Measurements from ENCODE around the gene JAZF1. TPM values are rescaled to one million over a fixed set of nuclear protein-coding genes. Genes with fewer than 3 reads are reported as not detected.

JAZF1 gene
- total and polyA plus RNA-seq, 2 donors (not counting 1 experiment from before 2014, with no cell fraction given), result 14.0 to 38.6 TPM

DNA sequence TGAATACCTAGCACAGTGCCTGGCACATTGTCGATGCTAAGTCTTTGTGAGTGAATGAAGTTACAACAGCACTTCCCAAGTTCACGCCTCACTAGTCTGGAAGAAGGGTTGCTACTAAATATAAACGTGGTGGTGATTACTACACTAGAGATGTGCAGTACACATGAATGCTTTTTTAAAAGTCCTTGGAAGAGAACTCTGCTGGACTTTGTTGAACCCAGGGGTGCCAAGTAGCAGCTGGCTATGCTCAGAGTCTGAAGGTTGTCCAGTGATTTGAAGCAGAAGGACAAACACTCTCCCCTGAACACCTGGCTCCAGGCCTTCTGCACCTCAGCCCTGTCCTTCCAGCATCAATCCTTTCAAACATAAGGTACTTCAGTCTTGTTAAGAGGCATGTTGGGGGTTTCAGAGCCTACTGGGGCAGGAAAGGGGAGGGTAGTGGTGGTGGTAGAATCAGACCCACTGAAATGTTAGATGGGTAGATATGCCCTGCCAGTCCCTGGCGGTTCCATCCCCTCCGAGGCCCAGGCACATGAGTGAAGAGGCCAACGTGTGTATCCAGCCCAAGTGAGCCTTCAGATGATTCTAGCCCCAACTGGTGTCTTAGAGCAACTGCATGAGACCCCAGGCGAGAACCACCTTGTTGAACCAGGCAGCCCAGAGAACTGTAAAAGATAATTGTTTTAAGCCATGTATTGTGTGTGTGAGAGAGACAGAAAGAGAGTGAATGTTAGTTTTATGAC is 346.2 kb downstream of the JAZF1 start:
- intact Hi-C loops (cut with micrococcal nuclease), result no loop called here

DNA sequence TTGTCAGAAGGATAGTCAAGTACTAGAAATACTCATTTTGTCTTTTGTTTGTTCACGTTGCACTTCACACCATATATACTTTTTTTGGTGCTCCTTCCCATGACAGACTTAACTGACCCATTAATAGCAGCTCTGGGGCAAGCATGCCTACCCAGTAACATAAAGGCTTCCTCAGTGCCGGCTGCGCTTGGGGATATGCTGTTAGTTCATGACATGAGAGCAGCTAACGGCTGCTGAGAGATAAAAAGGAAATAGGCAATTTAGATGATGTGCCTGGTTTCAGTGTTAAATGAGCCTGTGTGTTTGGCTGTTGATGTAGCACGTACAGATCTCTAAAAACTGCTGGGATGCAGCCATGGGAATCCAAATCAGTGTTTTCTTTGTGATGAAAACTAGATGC is 354.2 kb downstream of the JAZF1 start:
- Histone ChIP-seq H2AFZ (ENCODE audit: insufficient read depth, low read depth, low read length, poor library complexity, severe bottlenecking) (no peak overlapping the region), H4K20me1 (ENCODE audit: control insufficient read depth, insufficient read depth, low read length, poor library complexity, severe bottlenecking) (no peaks in the 10 kb centered on the region), H3K4me2 (replicated peaks; ENCODE audit: low read depth, low read length, poor library complexity, severe bottlenecking) (no peak overlapping the region), H3K9ac (ENCODE audit: low read length) (no peak overlapping the region), H3K4me1 (ENCODE audit: control insufficient read depth in 2 of 2, insufficient read depth in 2 of 2, low read length in 2 of 2) (no peaks in the 10 kb centered on the region), H3K79me2 (ENCODE audit: control insufficient read depth, insufficient read depth, low read length) (no peaks in the 10 kb centered on the region), H3K9me3 (ENCODE audit: control extremely low read depth in 1 of 3, control insufficient read depth in 2 of 3, insufficient read depth in 1 of 3, low read length in 2 of 3) (no peaks in the 10 kb centered on the region), H3K4me3 (ENCODE audit: control extremely low read depth in 1 of 5, extremely low read depth in 1 of 5, insufficient read depth in 1 of 5, low read depth in 2 of 5, low read length in 4 of 5) (no peak overlapping the region), H3K27me3 (replicated peaks in 1 of 4; ENCODE audit: control extremely low read depth in 1 of 4, control insufficient read depth in 3 of 4, insufficient read depth in 4 of 4, low read length in 3 of 4) (no peaks in the 10 kb centered on the region), H3K27ac (ENCODE audit: low read length in 2 of 2) (no peak overlapping the region), H3K36me3 (replicated peaks in 1 of 2; ENCODE audit: control extremely low read depth in 1 of 2, control insufficient read depth in 1 of 2, extremely low read depth in 1 of 2, insufficient read depth in 2 of 2, low read length in 1 of 2) (peaks cover 12 to 25% of the 10 kb centered on the region in 2 experiments)
- ChIA-PET POLR2A (no interaction called here), CTCF (no interaction called here)
- intact Hi-C loops (cut with micrococcal nuclease), result no loop called here
- ATAC-seq (ENCODE audit: low read depth) (no peak), DNase-seq (no peak)
- Mint-ChIP-seq H3K4me3 (no peak overlapping the region), H3K9me3 (ENCODE audit: insufficient read depth) (no peaks in the 10 kb centered on the region), H3K27ac (no peak overlapping the region), H3K27me3 (no peaks in the 10 kb centered on the region), H3K4me1 (no peaks in the 10 kb centered on the region)
- TF ChIP-seq, protein P1, sequence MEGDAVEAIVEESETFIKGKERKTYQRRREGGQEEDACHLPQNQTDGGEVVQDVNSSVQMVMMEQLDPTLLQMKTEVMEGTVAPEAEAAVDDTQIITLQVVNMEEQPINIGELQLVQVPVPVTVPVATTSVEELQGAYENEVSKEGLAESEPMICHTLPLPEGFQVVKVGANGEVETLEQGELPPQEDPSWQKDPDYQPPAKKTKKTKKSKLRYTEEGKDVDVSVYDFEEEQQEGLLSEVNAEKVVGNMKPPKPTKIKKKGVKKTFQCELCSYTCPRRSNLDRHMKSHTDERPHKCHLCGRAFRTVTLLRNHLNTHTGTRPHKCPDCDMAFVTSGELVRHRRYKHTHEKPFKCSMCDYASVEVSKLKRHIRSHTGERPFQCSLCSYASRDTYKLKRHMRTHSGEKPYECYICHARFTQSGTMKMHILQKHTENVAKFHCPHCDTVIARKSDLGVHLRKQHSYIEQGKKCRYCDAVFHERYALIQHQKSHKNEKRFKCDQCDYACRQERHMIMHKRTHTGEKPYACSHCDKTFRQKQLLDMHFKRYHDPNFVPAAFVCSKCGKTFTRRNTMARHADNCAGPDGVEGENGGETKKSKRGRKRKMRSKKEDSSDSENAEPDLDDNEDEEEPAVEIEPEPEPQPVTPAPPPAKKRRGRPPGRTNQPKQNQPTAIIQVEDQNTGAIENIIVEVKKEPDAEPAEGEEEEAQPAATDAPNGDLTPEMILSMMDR (IDR thresholded peaks at IDR 0.05), result no peak
- TF ChIP-seq EZH2 (IDR thresholded peaks at IDR 0.05; ENCODE audit: borderline replicate concordance, insufficient read depth, low read depth, low read length, poor library complexity, severe bottlenecking), result no peak
- WGBS (ENCODE audit: insufficient coverage), result 93% methylated on average over 3 of the region's 5 CpGs

More for the DNA sequence above, 346.2 kb downstream of the JAZF1 start:
- Histone ChIP-seq H3K27me3 (replicated peaks in 1 of 4; ENCODE audit: control extremely low read depth in 1 of 4, control insufficient read depth in 3 of 4, insufficient read depth in 4 of 4, low read length in 3 of 4) (no peaks in the 10 kb centered on the region), H3K9ac (ENCODE audit: low read length) (no peak overlapping the region), H3K36me3 (replicated peaks in 1 of 2; ENCODE audit: control extremely low read depth in 1 of 2, control insufficient read depth in 1 of 2, extremely low read depth in 1 of 2, insufficient read depth in 2 of 2, low read length in 1 of 2) (peaks cover 17 to 71% of the 10 kb centered on the region in 2 experiments), H4K20me1 (ENCODE audit: control insufficient read depth, insufficient read depth, low read length, poor library complexity, severe bottlenecking) (peaks cover 2% of the 10 kb centered on the region), H3K27ac (ENCODE audit: low read length in 2 of 2) (peak overlapping the region in 1 of 2 donors; percentile 16), H3K79me2 (ENCODE audit: control insufficient read depth, insufficient read depth, low read length) (no peaks in the 10 kb centered on the region), H3K4me2 (replicated peaks; ENCODE audit: low read depth, low read length, poor library complexity, severe bottlenecking) (no peak overlapping the region), H3K4me3 (ENCODE audit: control extremely low read depth in 1 of 5, extremely low read depth in 1 of 5, insufficient read depth in 1 of 5, low read depth in 2 of 5, low read length in 4 of 5) (no peak overlapping the region), H3K9me3 (ENCODE audit: control extremely low read depth in 1 of 3, control insufficient read depth in 2 of 3, insufficient read depth in 1 of 3, low read length in 2 of 3) (no peaks in the 10 kb centered on the region), H2AFZ (ENCODE audit: insufficient read depth, low read depth, low read length, poor library complexity, severe bottlenecking) (no peak overlapping the region), H3K4me1 (ENCODE audit: control insufficient read depth in 2 of 2, insufficient read depth in 2 of 2, low read length in 2 of 2) (no peaks in the 10 kb centered on the region)
- no peak for DNase-seq
- CTCF ChIA-PET, result interaction anchor here (1.5 kb wide), 1 partner anchor 87 kb away, joined by 9 read pairs; no protein-coding TSS in a partner anchor
- no peak overlapping the region for H3K27ac Mint-ChIP-seq
- no peaks in the 10 kb centered on the region for H3K27me3 Mint-ChIP-seq
- ATAC-seq (ENCODE audit: low read depth), result no peak
- POLR2A ChIA-PET, result no interaction called here
- TF ChIP-seq, protein P1 (IDR thresholded peaks at IDR 0.05), result no peak
- TF ChIP-seq EZH2 (IDR thresholded peaks at IDR 0.05; ENCODE audit: borderline replicate concordance, insufficient read depth, low read depth, low read length, poor library complexity, severe bottlenecking), result no peak
- 90% methylated on average over 4 of the region's 7 CpGs for WGBS (ENCODE audit: insufficient coverage)
- H3K9me3 Mint-ChIP-seq (ENCODE audit: insufficient read depth), result no peaks in the 10 kb centered on the region
- no peak overlapping the region for H3K4me3 Mint-ChIP-seq
- no peaks in the 10 kb centered on the region for H3K4me1 Mint-ChIP-seq

All from B cell (primary cell).